ENCODE results near the gene IFT52.

DNA sequence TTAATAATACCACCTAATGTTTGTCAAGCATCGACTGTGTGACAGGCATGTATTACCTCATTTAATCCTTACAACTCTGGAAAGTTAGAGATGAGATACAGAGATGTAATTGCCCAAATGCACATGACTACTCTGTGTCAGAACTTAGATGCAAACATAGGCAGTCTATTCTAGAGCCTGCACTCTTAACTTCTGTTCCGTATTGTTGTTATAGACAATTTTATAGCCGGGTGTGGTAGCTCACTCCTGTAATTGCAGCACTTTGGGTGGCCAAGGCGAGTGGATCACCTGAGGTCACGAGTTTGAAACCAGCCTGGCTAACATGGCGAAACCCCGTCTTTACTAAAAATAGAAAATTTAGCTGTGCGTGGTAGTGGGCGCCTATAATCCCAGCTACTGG is 15.0 kb downstream of the IFT52 start:
- TF ChIP-seq POLR2AphosphoS5 (IDR thresholded peaks at IDR 0.05), result no peak
- TF ChIP-seq, protein P1, sequence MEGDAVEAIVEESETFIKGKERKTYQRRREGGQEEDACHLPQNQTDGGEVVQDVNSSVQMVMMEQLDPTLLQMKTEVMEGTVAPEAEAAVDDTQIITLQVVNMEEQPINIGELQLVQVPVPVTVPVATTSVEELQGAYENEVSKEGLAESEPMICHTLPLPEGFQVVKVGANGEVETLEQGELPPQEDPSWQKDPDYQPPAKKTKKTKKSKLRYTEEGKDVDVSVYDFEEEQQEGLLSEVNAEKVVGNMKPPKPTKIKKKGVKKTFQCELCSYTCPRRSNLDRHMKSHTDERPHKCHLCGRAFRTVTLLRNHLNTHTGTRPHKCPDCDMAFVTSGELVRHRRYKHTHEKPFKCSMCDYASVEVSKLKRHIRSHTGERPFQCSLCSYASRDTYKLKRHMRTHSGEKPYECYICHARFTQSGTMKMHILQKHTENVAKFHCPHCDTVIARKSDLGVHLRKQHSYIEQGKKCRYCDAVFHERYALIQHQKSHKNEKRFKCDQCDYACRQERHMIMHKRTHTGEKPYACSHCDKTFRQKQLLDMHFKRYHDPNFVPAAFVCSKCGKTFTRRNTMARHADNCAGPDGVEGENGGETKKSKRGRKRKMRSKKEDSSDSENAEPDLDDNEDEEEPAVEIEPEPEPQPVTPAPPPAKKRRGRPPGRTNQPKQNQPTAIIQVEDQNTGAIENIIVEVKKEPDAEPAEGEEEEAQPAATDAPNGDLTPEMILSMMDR (IDR thresholded peaks at IDR 0.05), result no peak
